Fibroblast of lung (primary cell): ENCODE results near the gene ARFIP1. TPM values are rescaled to one million over a fixed set of nuclear protein-coding genes. Genes with fewer than 3 reads are reported as not detected.

Source experiments
- DNase-seq, 2 donors: peaks; one replicate each; pipeline versions ENCODE4 v3.0.0 to v3.0.0-alpha.2; 2010; ENCODE audit warnings: low read depth in 2 of 2
- H2AFZ ChIP-seq: 2 replicates; pipeline ENCODE4 v1.5.1; 2012; ENCODE audit warnings: low read length, control low read depth, inconsistent platforms
- H3K27ac ChIP-seq: 2 replicates; pipeline ENCODE4 v1.5.1; 2011; ENCODE audit warnings: low read length, control low read depth; ENCODE audit not compliant: insufficient read depth
- H3K27me3 ChIP-seq: 2 replicates; pipeline ENCODE4 v1.5.1; 2011; ENCODE audit warnings: mild to moderate bottlenecking, low read length; ENCODE audit not compliant: control insufficient read depth, insufficient read depth
- H3K36me3 ChIP-seq: 2 replicates; pipeline ENCODE4 v1.5.1; 2011; ENCODE audit warnings: low read length; ENCODE audit not compliant: control insufficient read depth, insufficient read depth
- H3K4me1 ChIP-seq: 2 replicates; pipeline ENCODE4 v1.5.1; 2011; ENCODE audit warnings: low read length; ENCODE audit not compliant: control insufficient read depth, insufficient read depth; ENCODE audit errors: extremely low read depth
- H3K4me2 ChIP-seq: 2 replicates; pipeline ENCODE4 v1.5.1; 2011; ENCODE audit warnings: low read length, control low read depth; ENCODE audit not compliant: insufficient read depth; ENCODE audit errors: extremely low read depth
- H3K4me3 ChIP-seq, 4 experiments: fragments of 200-600 bp in 1 of 4; sonication (generic) in 1 of 4; replicated peaks in 1 of 4; 2 replicates each; pipeline ENCODE4 v1.5.1; 2011 to 2016; ENCODE audit warnings: low read length in 4 of 4, low read depth in 3 of 4, mild to moderate bottlenecking in 3 of 4, control low read depth in 2 of 4, inconsistent platforms in 1 of 4, mixed read lengths in 1 of 4; ENCODE audit not compliant: insufficient read depth in 1 of 4; ENCODE audit errors: control extremely low read depth in 1 of 4
- H3K79me2 ChIP-seq: 2 replicates; pipeline ENCODE4 v1.5.1; 2012; ENCODE audit warnings: mild to moderate bottlenecking, low read length, inconsistent platforms; ENCODE audit not compliant: control insufficient read depth, insufficient read depth
- H3K9ac ChIP-seq: 2 replicates; pipeline ENCODE4 v1.5.1; 2011; ENCODE audit warnings: mild to moderate bottlenecking, low read length, control low read depth; ENCODE audit not compliant: insufficient read depth
- H3K9me3 ChIP-seq: 2 replicates; pipeline ENCODE4 v1.5.1; 2012; ENCODE audit warnings: low read depth, low read length; ENCODE audit not compliant: control insufficient read depth, insufficient read depth
- H4K20me1 ChIP-seq: 2 replicates; pipeline ENCODE4 v1.5.1; 2011; ENCODE audit warnings: low read length; ENCODE audit not compliant: control insufficient read depth, insufficient read depth; ENCODE audit errors: extremely low read depth
- EZH2 ChIP-seq: IDR thresholded peaks from 2 replicates; pipeline ENCODE4 v1.5.1; 2012; ENCODE audit warnings: low read length, control low read depth, mild to moderate bottlenecking; ENCODE audit errors: missing control alignments
- polyA plus RNA-seq, 2 donors: library from polyadenylated mRNA; depleted of rRNA in 1 of 2; stranded (reverse) in 1 of 2; unstranded in 1 of 2; fragments of >200 nt; gene quantifications; 2 replicates each; pipeline ENCODE4 v1.2.1, GENCODE V29; 2011 to 2012; ENCODE audit warnings: missing spikeins in 1 of 2
- total RNA-seq: library from RNA; depleted of rRNA; stranded (reverse); fragments of >200 nt; gene quantifications from 2 replicates; pipeline ENCODE4 v1.2.1, GENCODE V29; 2014
- TF ChIP-seq, protein P1 (sequence below), 2 donors: IDR thresholded peaks in 1 of 2; conservative IDR thresholded peaks in 1 of 2; 1 replicate in 1 of 2; 2 replicates in 1 of 2; pipeline ENCODE4 v1.5.1; 2011 to 2012; ENCODE audit warnings: low read length in 2 of 2, control low read depth in 1 of 2, inconsistent platforms in 1 of 2, low read depth in 1 of 2, mild to moderate bottlenecking in 1 of 2

ARFIP1 gene
- total and polyA plus RNA-seq, 2 donors (not counting 1 experiment from before 2014, with no cell fraction given), result 35.6 to 40.8 TPM

DNA sequence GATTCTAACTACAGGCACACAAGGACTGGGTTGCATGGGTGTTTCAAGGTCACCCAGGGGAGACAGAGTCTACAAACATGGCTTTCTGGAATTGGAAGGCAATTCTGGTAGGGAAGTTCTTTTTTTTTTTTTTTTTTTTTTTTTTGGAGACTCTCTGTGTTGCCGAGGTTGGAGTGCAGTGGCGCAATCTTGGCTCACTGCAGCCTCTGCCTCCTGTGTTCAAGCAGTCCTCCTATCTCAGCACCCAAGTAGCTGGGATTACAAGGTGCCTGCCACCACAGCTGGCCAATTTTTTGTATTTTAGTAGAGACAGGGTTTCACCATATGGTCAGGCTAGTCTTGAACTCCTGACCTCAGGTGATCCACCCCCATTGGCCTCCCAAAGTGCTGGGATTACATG lies 140.1 kb downstream of the ARFIP1 start:
- Histone ChIP-seq H3K4me1 (no peaks in the 10 kb centered on the region), H4K20me1 (no peaks in the 10 kb centered on the region)
- TF ChIP-seq EZH2, result no peak
- TF ChIP-seq, protein P1, sequence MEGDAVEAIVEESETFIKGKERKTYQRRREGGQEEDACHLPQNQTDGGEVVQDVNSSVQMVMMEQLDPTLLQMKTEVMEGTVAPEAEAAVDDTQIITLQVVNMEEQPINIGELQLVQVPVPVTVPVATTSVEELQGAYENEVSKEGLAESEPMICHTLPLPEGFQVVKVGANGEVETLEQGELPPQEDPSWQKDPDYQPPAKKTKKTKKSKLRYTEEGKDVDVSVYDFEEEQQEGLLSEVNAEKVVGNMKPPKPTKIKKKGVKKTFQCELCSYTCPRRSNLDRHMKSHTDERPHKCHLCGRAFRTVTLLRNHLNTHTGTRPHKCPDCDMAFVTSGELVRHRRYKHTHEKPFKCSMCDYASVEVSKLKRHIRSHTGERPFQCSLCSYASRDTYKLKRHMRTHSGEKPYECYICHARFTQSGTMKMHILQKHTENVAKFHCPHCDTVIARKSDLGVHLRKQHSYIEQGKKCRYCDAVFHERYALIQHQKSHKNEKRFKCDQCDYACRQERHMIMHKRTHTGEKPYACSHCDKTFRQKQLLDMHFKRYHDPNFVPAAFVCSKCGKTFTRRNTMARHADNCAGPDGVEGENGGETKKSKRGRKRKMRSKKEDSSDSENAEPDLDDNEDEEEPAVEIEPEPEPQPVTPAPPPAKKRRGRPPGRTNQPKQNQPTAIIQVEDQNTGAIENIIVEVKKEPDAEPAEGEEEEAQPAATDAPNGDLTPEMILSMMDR (conservative IDR thresholded peaks at IDR 0.05 in 1 of 2, IDR thresholded peaks at IDR 0.05 in 1 of 2; ENCODE audit: low read depth in 1 of 2, low read length in 2 of 2), result no peak

DNA sequence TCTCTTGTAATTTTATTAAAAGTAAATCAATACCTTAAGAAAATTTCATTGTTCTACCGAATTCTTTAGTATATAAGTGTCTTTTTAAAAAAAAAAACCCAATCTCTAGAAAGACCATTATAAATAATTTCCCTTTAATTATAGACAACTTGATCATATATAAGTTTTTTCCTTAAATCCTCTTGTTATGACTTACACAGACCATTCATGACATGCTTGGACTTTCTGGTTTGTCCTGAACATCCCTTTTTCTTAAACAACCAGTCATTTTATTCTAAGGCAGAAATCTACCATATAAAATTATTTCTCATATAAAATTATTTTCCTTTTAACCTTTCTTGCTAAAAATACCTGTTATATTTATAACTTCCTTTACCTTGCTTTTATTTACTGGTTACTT lies 141.0 kb downstream of the ARFIP1 start:
- no peaks in the 10 kb centered on the region for H3K4me1 ChIP-seq
- no peaks in the 10 kb centered on the region for H3K27me3 ChIP-seq
- H3K27ac ChIP-seq, result no peak overlapping the region
- H4K20me1 ChIP-seq, result no peaks in the 10 kb centered on the region
- H3K79me2 ChIP-seq, result no peaks in the 10 kb centered on the region
- H3K9ac ChIP-seq, result no peak overlapping the region
- no peaks in the 10 kb centered on the region for H3K9me3 ChIP-seq
- TF ChIP-seq, protein P1 (conservative IDR thresholded peaks at IDR 0.05 in 1 of 2, IDR thresholded peaks at IDR 0.05 in 1 of 2; ENCODE audit: low read depth in 1 of 2, low read length in 2 of 2), result no peak
- TF ChIP-seq EZH2, result no peak
- DNase-seq, result peak in 1 of 2 donors; percentile 44
- H3K4me3 ChIP-seq, result no peak overlapping the region
- H3K36me3 ChIP-seq, result no peaks in the 10 kb centered on the region
- H2AFZ ChIP-seq, result no peak overlapping the region
- no peak overlapping the region for H3K4me2 ChIP-seq

More for the DNA sequence above, 140.1 kb downstream of the ARFIP1 start:
- no peaks in the 10 kb centered on the region for H3K36me3 ChIP-seq
- DNase-seq, result no peak
- no peaks in the 10 kb centered on the region for H3K79me2 ChIP-seq
- H2AFZ ChIP-seq, result no peak overlapping the region
- no peak overlapping the region for H3K9ac ChIP-seq
- H3K9me3 ChIP-seq, result no peaks in the 10 kb centered on the region
- no peak overlapping the region for H3K27ac ChIP-seq
- H3K4me2 ChIP-seq, result no peak overlapping the region
- H3K27me3 ChIP-seq, result no peaks in the 10 kb centered on the region
- H3K4me3 ChIP-seq, result no peak overlapping the region

DNA sequence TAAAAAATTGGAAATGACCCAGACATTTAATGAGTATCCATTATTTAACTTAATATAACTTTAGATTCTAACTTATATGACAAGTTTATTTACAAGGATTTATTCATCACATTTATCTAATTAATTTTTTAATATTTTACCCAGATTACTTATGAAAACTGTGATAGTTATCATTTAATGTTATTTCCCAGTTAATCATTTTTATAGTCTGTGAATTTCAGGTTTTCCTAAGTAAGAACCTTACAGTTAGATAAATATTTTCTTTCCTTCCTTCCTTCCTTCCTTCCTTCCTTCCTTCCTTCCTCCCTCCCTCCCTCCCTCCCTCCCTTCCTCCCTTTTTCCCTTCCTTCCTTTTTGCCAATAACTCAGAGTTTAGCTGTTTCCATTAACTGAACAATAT lies 141.5 kb downstream of the ARFIP1 start:
- TF ChIP-seq, protein P1 (conservative IDR thresholded peaks at IDR 0.05 in 1 of 2, IDR thresholded peaks at IDR 0.05 in 1 of 2; ENCODE audit: low read depth in 1 of 2, low read length in 2 of 2), result no peak
- TF ChIP-seq EZH2, result no peak
- Histone ChIP-seq H3K27ac (no peak overlapping the region), H3K36me3 (no peaks in the 10 kb centered on the region), H3K4me1 (no peaks in the 10 kb centered on the region), H3K9me3 (no peaks in the 10 kb centered on the region), H3K4me3 (no peak overlapping the region), H3K79me2 (no peaks in the 10 kb centered on the region), H2AFZ (no peak overlapping the region), H3K9ac (no peak overlapping the region), H3K4me2 (no peak overlapping the region), H3K27me3 (no peaks in the 10 kb centered on the region), H4K20me1 (no peaks in the 10 kb centered on the region)
- DNase-seq, result no peak
